IMR-90 (cell line): Measurements from ENCODE around the gene NREP. TPM values are rescaled to one million over a fixed set of nuclear protein-coding genes. Genes with fewer than 3 reads are reported as not detected.

Experiments used
- ATAC-seq: fragments of 200-7000 bp; cut with Tn5 transposase; 2 replicates; pipeline ENCODE4 v1.9.1; 2020; ENCODE audit warnings: low read depth, mild to moderate bottlenecking, moderate library complexity
- BruUV-seq: library from RNA; stranded (reverse); fragments of 400-500 nt; replicated peaks from 2 replicates; lab custom pipeline; 2021; lab: Mats Ljungman, UMichigan
- CTCF ChIA-PET: fragments of 300-600 bp; formaldehyde crosslinking; extraction: SDS; loops from one replicate; lab custom pipeline; 2021; ENCODE audit warnings: antibody characterized with exemption; lab: Yijun Ruan, JAX
- POLR2A ChIA-PET: fragments of 300-600 bp; sonication (Branson Sonifier 250); formaldehyde crosslinking; loops from one replicate; lab custom pipeline; 2022; ENCODE audit warnings: antibody characterized with exemption; ENCODE audit not compliant: unreplicated experiment; lab: Charles Lee
- DNase-seq: peaks from one replicate; pipeline ENCODE4 v3.0.0; 2013
- H2AFZ ChIP-seq: replicated peaks from 2 replicates; pipeline ENCODE3; 2013; ENCODE audit warnings: low read length, mild to moderate bottlenecking; ENCODE audit not compliant: poor library complexity
- H2AK5ac ChIP-seq: 2 replicates; pipeline ENCODE4 v1.6.1; 2013; ENCODE audit warnings: low read depth, low read length, inconsistent platforms
- H2AK9ac ChIP-seq: replicated peaks from 2 replicates; pipeline ENCODE3; 2013; ENCODE audit warnings: mild to moderate bottlenecking, low read depth, low read length, moderate library complexity; ENCODE audit not compliant: poor library complexity
- H2BK120ac ChIP-seq: 2 replicates; pipeline ENCODE4 v1.6.1; 2013; ENCODE audit warnings: low read depth, low read length, inconsistent platforms
- H2BK15ac ChIP-seq: 3 replicates; pipeline ENCODE4 v1.6.1; 2013; ENCODE audit warnings: low read depth, low read length, inconsistent platforms
- H2BK20ac ChIP-seq: 2 replicates; pipeline ENCODE4 v1.6.1; 2013; ENCODE audit warnings: low read depth, mild to moderate bottlenecking, inconsistent platforms, low read length, moderate library complexity
- H2BK5ac ChIP-seq: 2 replicates; pipeline ENCODE4 v1.6.1; 2013; ENCODE audit warnings: mild to moderate bottlenecking, low read depth, low read length, inconsistent platforms; ENCODE audit not compliant: poor library complexity, severe bottlenecking
- H3K14ac ChIP-seq: replicated peaks from 2 replicates; pipeline ENCODE4 v1.6.1; 2013; ENCODE audit warnings: low read depth, low read length, inconsistent platforms
- H3K18ac ChIP-seq: 2 replicates; pipeline ENCODE4 v1.6.1; 2013; ENCODE audit warnings: low read depth, low read length, control low read depth
- H3K23ac ChIP-seq: 2 replicates; pipeline ENCODE4 v1.6.1; 2013; ENCODE audit warnings: low read depth, low read length, inconsistent platforms
- H3K27ac ChIP-seq: 2 replicates; pipeline ENCODE4 v1.5.1; 2013; ENCODE audit warnings: mild to moderate bottlenecking, control low read depth, low read length; ENCODE audit not compliant: insufficient read depth
- H3K27me3 ChIP-seq: 2 replicates; pipeline ENCODE4 v1.6.1; 2013; ENCODE audit warnings: low read length; ENCODE audit not compliant: control insufficient read depth, insufficient read depth
- H3K36me3 ChIP-seq: 2 replicates; pipeline ENCODE4 v1.6.1; 2013; ENCODE audit warnings: low read length, mixed read lengths; ENCODE audit not compliant: control insufficient read depth, insufficient read depth
- H3K4ac ChIP-seq: 2 replicates; pipeline ENCODE4 v1.6.1; 2013; ENCODE audit warnings: low read depth, low read length, inconsistent platforms
- H3K4me1 ChIP-seq: 2 replicates; pipeline ENCODE4 v1.6.1; 2013; ENCODE audit warnings: low read length, mixed read lengths; ENCODE audit not compliant: control insufficient read depth, insufficient read depth
- H3K4me2 ChIP-seq: 2 replicates; pipeline ENCODE4 v1.6.1; 2013; ENCODE audit warnings: low read depth, mild to moderate bottlenecking, control low read depth, low read length, moderate library complexity
- H3K4me3 ChIP-seq: 2 replicates; pipeline ENCODE4 v1.5.1; 2013; ENCODE audit warnings: low read depth, mild to moderate bottlenecking, control low read depth, low read length, moderate library complexity; ENCODE audit not compliant: insufficient read depth
- H3K56ac ChIP-seq: 2 replicates; pipeline ENCODE4 v1.6.1; 2013; ENCODE audit warnings: low read length, inconsistent platforms; ENCODE audit not compliant: insufficient read depth; ENCODE audit errors: extremely low read depth
- H3K79me1 ChIP-seq, 2 experiments: 2 replicates each; pipeline ENCODE4 v1.6.1; 2013; ENCODE audit warnings: low read length in 2 of 2, inconsistent platforms in 1 of 2, low read depth in 1 of 2
- H3K9ac ChIP-seq: 2 replicates; pipeline ENCODE4 v1.6.1; 2013; ENCODE audit warnings: low read depth, low read length, control low read depth
- H3K9me1 ChIP-seq: 2 replicates; pipeline ENCODE4 v1.6.1; 2013; ENCODE audit warnings: low read length, inconsistent platforms; ENCODE audit not compliant: insufficient read depth
- H3K9me3 ChIP-seq: 2 replicates; pipeline ENCODE4 v1.6.1; 2013; ENCODE audit warnings: low read length; ENCODE audit not compliant: control insufficient read depth, insufficient read depth
- H4K20me1 ChIP-seq: 2 replicates; pipeline ENCODE4 v1.6.1; 2013; ENCODE audit warnings: low read length, inconsistent platforms; ENCODE audit not compliant: insufficient read depth
- H4K5ac ChIP-seq: 2 replicates; pipeline ENCODE4 v1.6.1; 2013; ENCODE audit warnings: mild to moderate bottlenecking, low read depth, low read length, control low read depth
- H4K8ac ChIP-seq, 2 experiments: 2 replicates each; pipeline ENCODE4 v1.6.1; 2013; ENCODE audit warnings: low read depth in 2 of 2, low read length in 2 of 2, control low read depth in 1 of 2, inconsistent platforms in 1 of 2
- H4K91ac ChIP-seq: 2 replicates; pipeline ENCODE4 v1.6.1; 2013; ENCODE audit warnings: low read depth, low read length, inconsistent platforms; ENCODE audit not compliant: insufficient read depth
- BHLHE40 ChIP-seq: fragments of 150-350 bp; IDR thresholded peaks from 2 replicates; pipeline ENCODE4 v1.6.1; 2016; ENCODE audit warnings: mild to moderate bottlenecking, low read depth, low read length
- CEBPB ChIP-seq: IDR thresholded peaks from 2 replicates; pipeline ENCODE4 v1.6.1; 2012; ENCODE audit warnings: low read depth, low read length, improper control_type of control experiment
- CHD1 ChIP-seq: IDR thresholded peaks from 2 replicates; pipeline ENCODE4 v1.6.1; 2012; ENCODE audit warnings: low read depth, low read length, improper control_type of control experiment
- CTCF ChIP-seq: conservative IDR thresholded peaks from 2 replicates; pipeline ENCODE4 v1.5.1; 2012; ENCODE audit warnings: mild to moderate bottlenecking, low read depth, low read length, improper control_type of control experiment
- ELK1 ChIP-seq: fragments of 150-350 bp; IDR thresholded peaks from 2 replicates; pipeline ENCODE4 v1.6.1; 2016; ENCODE audit warnings: low read depth, mild to moderate bottlenecking, low read length, moderate library complexity, borderline replicate concordance
- MAFK ChIP-seq: IDR thresholded peaks from 2 replicates; pipeline ENCODE4 v1.6.1; 2012; ENCODE audit warnings: low read depth, low read length, improper control_type of control experiment
- MAZ ChIP-seq: IDR thresholded peaks from 2 replicates; pipeline ENCODE4 v1.6.1; 2012; ENCODE audit warnings: low read depth, mild to moderate bottlenecking, low read length, improper control_type of control experiment, moderate library complexity, borderline replicate concordance
- MXI1 ChIP-seq: IDR thresholded peaks from 2 replicates; pipeline ENCODE4 v1.6.1; 2012; ENCODE audit warnings: low read depth, mild to moderate bottlenecking, low read length, moderate library complexity, borderline replicate concordance
- NFE2L2 ChIP-seq: fragments of 150-350 bp; IDR thresholded peaks from 2 replicates; pipeline ENCODE4 v1.6.1; 2016; ENCODE audit warnings: low read depth, mild to moderate bottlenecking, low read length
- RAD21 ChIP-seq: IDR thresholded peaks from 2 replicates; pipeline ENCODE4 v1.6.1; 2012; ENCODE audit warnings: low read length, improper control_type of control experiment
- RCOR1 ChIP-seq: IDR thresholded peaks from 2 replicates; pipeline ENCODE4 v1.6.1; 2012; ENCODE audit warnings: mild to moderate bottlenecking, low read length, improper control_type of control experiment; ENCODE audit not compliant: insufficient replicate concordance
- RFX5 ChIP-seq: IDR thresholded peaks from 2 replicates; pipeline ENCODE4 v1.8.0; 2012; ENCODE audit warnings: low read depth, mild to moderate bottlenecking, low read length, moderate library complexity
- SMC3 ChIP-seq: fragments of 150-350 bp; IDR thresholded peaks from 2 replicates; pipeline ENCODE4 v1.6.1; 2016; ENCODE audit warnings: low read depth, mild to moderate bottlenecking, antibody characterized with exemption, low read length, moderate library complexity
- USF2 ChIP-seq: fragments of 150-350 bp; IDR thresholded peaks from 2 replicates; pipeline ENCODE4 v1.6.1; 2017; ENCODE audit warnings: mild to moderate bottlenecking, antibody characterized with exemption, low read length, low read depth
- dilution Hi-C: fragments of 300-500 bp; cut with HindIII; formaldehyde crosslinking; loops from one replicate; pipeline ENCODE4 v1.14.3; 2018; ENCODE audit warnings: low sequenced_read_pairs; ENCODE audit not compliant: unreplicated experiment
- in situ Hi-C: fragments of 300-500 bp; cut with MboI; formaldehyde crosslinking; loops from 3 replicates; pipeline ENCODE4 v1.14.3; 2019; ENCODE audit warnings: low sequenced_read_pairs, inconsistent platforms, mixed read lengths
- intact Hi-C: fragments of 100-400 bp; cut with micrococcal nuclease; formaldehyde crosslinking; loops from 2 replicates; pipeline ENCODE4 v1.10.0; 2022
- polyA plus RNA-seq, 3 experiments: library from polyadenylated mRNA; depleted of rRNA; stranded (reverse); fragments of >200 nt; gene quantifications; 2 replicates each; pipeline ENCODE4 v1.2.3, GENCODE V29; 2012; ENCODE audit warnings: low replicate concordance in 1 of 3
- total RNA-seq: library from RNA; depleted of rRNA; stranded (reverse); fragments of >200 nt; gene quantifications from 2 replicates; pipeline ENCODE4 v1.2.3, GENCODE V29; 2012

NREP gene
- total and polyA plus RNA-seq, 2 of the 4 experiments (the other 2 are of a cell fraction): 178 to 277 TPM

- CTCF ChIA-PET: no interaction called here
- H3K27ac ChIP-seq: no peak overlapping the region
- H3K9ac ChIP-seq: no peak overlapping the region
- no peak overlapping the region for H2AK9ac ChIP-seq
- no peak overlapping the region for H3K4me3 ChIP-seq
- no peaks in the 10 kb centered on the region for H4K20me1 ChIP-seq
- peaks cover 2% of the 10 kb centered on the region for H3K4me1 ChIP-seq
- no peak overlapping the region for H3K56ac ChIP-seq
- H3K79me1 ChIP-seq: no peaks in the 10 kb centered on the region
- H2BK5ac ChIP-seq: no peak overlapping the region
- dilution Hi-C loops (no loop called here), in situ Hi-C loops (no loop called here), intact Hi-C loops (no loop called here)
- no peak overlapping the region for H3K4ac ChIP-seq
- peak; percentile 50 for DNase-seq
- no peak overlapping the region for H3K18ac ChIP-seq
- H3K9me3 ChIP-seq: no peaks in the 10 kb centered on the region
- peak overlapping the region; percentile 50; the same call in 1 of the 2 replicates for H2BK20ac ChIP-seq
- no peak overlapping the region for H3K23ac ChIP-seq
- POLR2A ChIA-PET: no interaction called here
- no peak overlapping the region for H3K4me2 ChIP-seq
- H2AK5ac ChIP-seq: no peak overlapping the region
- ATAC-seq: peak; percentile 35; the same call in 1 of the 2 replicates
- H2BK15ac ChIP-seq: no peak overlapping the region
- no peak overlapping the region for H2AFZ ChIP-seq
- H4K91ac ChIP-seq: no peak overlapping the region
- BruUV-seq: no TSS peak
- no peak overlapping the region for H4K8ac ChIP-seq
- H3K14ac ChIP-seq: no peak overlapping the region
- no peak for TF ChIP-seq CTCF
- no peak for TF ChIP-seq CEBPB
- TF ChIP-seq USF2: no peak
- TF ChIP-seq MXI1: no peak
- no peak for TF ChIP-seq ELK1
- TF ChIP-seq MAFK: no peak
- TF ChIP-seq BHLHE40: no peak
- no peak for TF ChIP-seq MAZ
- no peak for TF ChIP-seq SMC3
- no peak for TF ChIP-seq RAD21
- TF ChIP-seq RFX5: no peak
- no peak for TF ChIP-seq RCOR1
- no peak for TF ChIP-seq NFE2L2
- no peak for TF ChIP-seq CHD1
- no peaks in the 10 kb centered on the region for H3K9me1 ChIP-seq
- H2BK120ac ChIP-seq: no peak overlapping the region
- H3K27me3 ChIP-seq: no peaks in the 10 kb centered on the region
- H4K5ac ChIP-seq: no peak overlapping the region
- H3K36me3 ChIP-seq: no peaks in the 10 kb centered on the region
Observed at GRCh38 chr5:111787006-111787405, 30.0 kb upstream of the NREP start.
